IPS DF 6.9 (cell line): ENCODE data around the gene MAFG.
"Not testable (repeated sequence)": the region's sequence is repeated elsewhere in the genome, so short reads cannot be mapped to it uniquely, and the experiment has no call there.

Experiments used
- DNase-seq: peaks from one replicate; pipeline ENCODE4 v3.0.0-alpha.2; 2013; ENCODE audit warnings: low read depth, low spot score
- H3K27ac ChIP-seq: one replicate; pipeline ENCODE4 v1.5.1; 2013; ENCODE audit warnings: low read length, control low read depth
- H3K27me3 ChIP-seq: 2 replicates; pipeline ENCODE4 v1.6.1; 2013; ENCODE audit warnings: mild to moderate bottlenecking, low read length; ENCODE audit not compliant: control insufficient read depth, insufficient read depth
- H3K36me3 ChIP-seq: 2 replicates; pipeline ENCODE4 v1.6.1; 2013; ENCODE audit warnings: low read length; ENCODE audit not compliant: control insufficient read depth, insufficient read depth
- H3K4me1 ChIP-seq: 2 replicates; pipeline ENCODE4 v1.6.1; 2013; ENCODE audit warnings: low read length; ENCODE audit not compliant: control insufficient read depth, insufficient read depth
- H3K4me3 ChIP-seq: 2 replicates; pipeline ENCODE4 v1.5.1; 2013; ENCODE audit warnings: mild to moderate bottlenecking, low read length
- H3K9me3 ChIP-seq: 2 replicates; pipeline ENCODE4 v1.6.1; 2013; ENCODE audit warnings: low read length, inconsistent platforms; ENCODE audit not compliant: control insufficient read depth, insufficient read depth
- WGBS: extraction: QIAGEN DNeasy Blood & Tissue Kit; methylation state at CpG from one replicate; pipeline ENCODE4 v1.1.7; 2013; ENCODE audit warnings: mixed read lengths, missing lambda C conversion rate; ENCODE audit not compliant: insufficient read length, insufficient coverage; 5-methylcytosine and 5-hydroxymethylcytosine counted together

MAFG gene

DNA sequence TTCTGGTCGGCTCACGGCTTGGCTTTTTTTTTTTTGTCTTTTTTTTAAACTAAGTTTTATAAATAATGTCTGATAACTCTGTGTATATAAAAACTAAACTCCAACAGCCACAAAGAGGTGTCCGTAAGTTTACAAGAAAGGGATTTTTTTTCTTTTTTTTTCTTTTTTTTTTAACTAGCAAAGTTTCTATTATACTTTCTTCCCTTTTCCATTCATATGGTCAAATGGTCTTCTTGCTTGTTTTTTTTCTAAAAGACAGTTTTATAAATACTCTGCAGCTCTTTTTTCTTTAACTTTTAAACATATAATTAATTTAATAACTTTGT lies 6.0 kb downstream of the MAFG start:
- no peak overlapping the region for H3K27ac ChIP-seq
- H3K36me3 ChIP-seq, result peaks cover 9% of the 10 kb centered on the region; the same call in 1 of the 2 replicates
- peaks cover 25% of the 10 kb centered on the region for H3K4me1 ChIP-seq
- no peaks in the 10 kb centered on the region for H3K9me3 ChIP-seq
- no peak for DNase-seq
- H3K27me3 ChIP-seq, result no peaks in the 10 kb centered on the region
- no peak overlapping the region for H3K4me3 ChIP-seq
- no CpG with 5 or more reads among the region's 3 CpGs for WGBS

DNA sequence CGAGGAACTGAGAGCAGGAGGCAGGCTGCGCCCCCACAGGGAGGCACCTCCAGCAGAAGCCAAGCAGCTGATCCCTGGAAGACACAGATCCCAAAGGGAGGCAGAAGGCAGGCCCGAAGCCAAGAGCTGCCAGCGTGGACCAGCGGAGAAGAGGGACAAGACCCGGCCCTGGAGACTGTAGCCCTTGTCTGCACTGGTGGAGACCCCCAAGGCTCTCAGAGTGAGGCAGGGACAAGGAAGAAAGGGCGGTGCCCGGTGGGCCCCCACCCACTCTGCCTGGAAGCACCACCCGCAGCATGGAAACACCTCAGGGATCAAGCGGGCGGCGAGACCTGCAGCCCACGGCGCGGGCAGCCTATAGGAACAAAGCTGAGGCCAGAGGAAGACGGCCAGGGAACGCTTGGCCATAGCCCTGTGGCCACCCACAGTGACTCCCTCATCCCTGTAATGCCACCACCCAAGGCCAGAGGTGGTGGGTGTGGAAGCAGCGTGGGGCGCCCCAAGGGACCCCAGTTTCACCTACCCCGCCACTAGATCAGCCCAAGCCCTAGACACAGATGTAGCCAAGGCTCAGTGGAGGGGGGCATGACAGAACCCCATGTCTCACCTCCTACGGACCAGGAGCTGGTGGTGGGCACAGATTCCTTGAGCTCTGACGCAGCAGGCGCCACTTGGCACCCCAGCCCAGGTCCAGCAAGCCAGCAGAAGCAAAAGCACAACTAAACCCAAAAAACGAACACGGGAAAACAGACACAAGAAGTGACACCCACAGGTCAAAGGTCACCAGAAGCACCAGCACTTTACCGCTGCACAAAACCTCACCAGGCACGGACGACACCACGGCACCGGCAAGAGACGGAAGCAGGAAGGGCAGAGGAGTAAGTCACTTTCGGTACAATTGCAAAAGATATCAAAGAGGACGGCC lies 6.7 kb downstream of the MAFG start:
- no CpG with 5 or more reads among the region's 33 CpGs for WGBS
- Histone ChIP-seq H3K36me3 (peaks cover 9% of the 10 kb centered on the region; the same call in 1 of the 2 replicates), H3K4me3 (no peak overlapping the region), H3K4me1 (peaks cover 21% of the 10 kb centered on the region), H3K9me3 (no peaks in the 10 kb centered on the region), H3K27ac (no peak overlapping the region), H3K27me3 (no peaks in the 10 kb centered on the region)
- no peak for DNase-seq

DNA sequence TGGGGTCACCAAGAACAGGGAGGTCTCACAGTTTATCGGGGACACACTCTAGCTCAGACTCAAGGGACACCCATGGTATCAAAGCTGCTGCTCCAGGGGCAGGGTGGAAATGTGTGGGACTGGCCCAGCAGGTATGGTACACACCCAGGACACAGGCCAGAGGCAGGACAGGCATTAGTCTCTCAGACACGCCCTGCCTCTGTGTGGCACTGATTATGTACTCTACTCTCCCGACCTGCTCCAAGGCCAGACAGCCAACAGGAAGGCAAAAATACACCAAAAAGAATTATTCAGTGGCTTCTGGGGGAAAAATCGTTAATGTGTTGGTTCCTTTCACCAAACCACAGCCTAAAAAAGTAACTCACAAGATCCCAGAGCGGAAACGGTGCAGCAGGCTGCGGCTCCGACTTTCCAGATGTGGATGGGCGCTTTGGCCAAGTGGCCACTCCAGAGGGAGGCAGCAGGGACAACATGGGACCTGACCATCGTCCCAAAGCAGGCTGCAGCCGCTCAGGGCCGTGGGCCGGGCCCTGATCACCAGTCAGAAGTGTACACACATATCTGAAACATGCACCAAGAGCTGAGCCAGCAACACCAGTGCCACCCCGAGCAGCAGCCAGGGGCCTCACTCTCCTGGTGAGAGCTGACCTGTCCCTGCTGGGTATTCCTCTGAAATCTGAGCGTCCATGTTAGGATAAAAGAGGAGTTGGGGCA lies 8.5 kb downstream of the MAFG start:
- peaks cover 24% of the 10 kb centered on the region for H3K36me3 ChIP-seq
- H3K9me3 ChIP-seq, result no peaks in the 10 kb centered on the region
- WGBS, result no CpG with 5 or more reads among the region's 15 CpGs
- peaks cover 10% of the 10 kb centered on the region for H3K4me1 ChIP-seq
- no peak for DNase-seq
- no peak overlapping the region for H3K27ac ChIP-seq
- H3K27me3 ChIP-seq, result no peaks in the 10 kb centered on the region
- no peak overlapping the region for H3K4me3 ChIP-seq

DNA sequence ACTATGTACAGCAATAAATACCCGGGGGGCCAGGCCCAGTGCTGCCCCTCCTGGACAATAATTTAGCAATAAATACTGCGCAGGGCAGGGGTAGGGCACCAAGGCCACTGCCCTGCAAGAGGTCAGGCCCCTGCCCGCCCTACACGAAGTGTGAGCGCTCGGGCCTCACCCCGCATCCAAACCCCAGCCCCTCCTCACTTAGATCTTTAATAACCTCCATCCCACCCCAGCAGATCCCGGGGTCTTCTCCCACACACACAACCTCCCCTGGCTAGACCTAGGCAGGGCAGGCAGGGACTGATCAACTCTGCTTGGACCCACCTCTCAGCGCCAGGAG lies 9.2 kb downstream of the MAFG start:
- H3K4me1 ChIP-seq, DNase-seq, H3K27me3 ChIP-seq, H3K27ac ChIP-seq, H3K9me3 ChIP-seq, H3K4me3 ChIP-seq: not testable (repeated sequence)
- H3K36me3 ChIP-seq, result peaks cover 31% of the 10 kb centered on the region
- no CpG with 5 or more reads among the region's 9 CpGs for WGBS

DNA sequence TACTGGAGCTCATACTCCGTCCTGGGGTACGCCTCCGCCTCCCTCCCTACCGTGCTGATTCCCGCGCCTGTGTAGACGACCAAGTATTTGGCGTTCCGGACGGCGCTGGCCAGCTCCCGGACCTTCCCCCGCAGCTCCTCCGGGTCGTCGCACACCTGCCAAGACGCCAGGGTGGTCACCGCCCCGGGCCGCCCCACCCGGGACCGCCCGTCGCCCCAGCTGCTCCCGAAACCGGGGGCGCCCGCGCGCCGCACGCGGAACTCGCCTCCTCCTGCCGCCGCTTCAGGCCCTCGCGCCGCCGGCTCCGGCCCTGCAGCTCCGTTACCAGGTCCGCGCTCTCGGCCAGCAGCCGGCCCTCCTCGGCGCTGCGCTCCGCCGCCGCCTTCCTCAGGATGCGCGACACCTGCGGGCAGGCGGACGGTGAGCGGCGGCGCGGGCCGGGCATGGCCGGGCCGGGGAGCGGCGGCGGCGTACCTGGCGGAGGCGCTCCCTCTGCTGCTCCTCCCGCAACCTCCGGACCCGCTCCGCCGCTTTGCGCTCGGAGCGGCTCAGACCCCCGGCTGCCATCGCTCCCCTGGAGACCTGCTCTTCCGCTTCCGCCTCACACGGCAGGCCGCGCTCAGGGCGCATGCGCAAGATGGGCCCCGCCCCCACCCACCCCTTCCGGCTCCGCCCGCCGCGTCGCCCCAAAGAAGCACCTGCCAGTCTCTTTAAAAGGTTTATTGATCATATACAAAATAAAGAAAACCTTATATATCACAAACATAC lies 9.8 kb downstream of the MAFG start, which contains the start of gene SIRT7:
Gene SIRT7 (minus strand): TSS at position 612 of the 768 bp plus-strand sequence. CDS start 45 bp downstream, at position 567.
- Histone ChIP-seq H3K27ac (no peak within 1 kb of the TSS), H3K36me3 (peaks cover 32% of the 10 kb centered on the region), H3K4me3 (peak within 1 kb of the TSS; percentile 59), H3K4me1 (peaks cover 4% of the 10 kb centered on the region), H3K27me3 (no peaks in the 10 kb centered on the region), H3K9me3 (no peaks in the 10 kb centered on the region)
- WGBS, result no CpG with 5 or more reads among the region's 94 CpGs
- no peak for DNase-seq

DNA sequence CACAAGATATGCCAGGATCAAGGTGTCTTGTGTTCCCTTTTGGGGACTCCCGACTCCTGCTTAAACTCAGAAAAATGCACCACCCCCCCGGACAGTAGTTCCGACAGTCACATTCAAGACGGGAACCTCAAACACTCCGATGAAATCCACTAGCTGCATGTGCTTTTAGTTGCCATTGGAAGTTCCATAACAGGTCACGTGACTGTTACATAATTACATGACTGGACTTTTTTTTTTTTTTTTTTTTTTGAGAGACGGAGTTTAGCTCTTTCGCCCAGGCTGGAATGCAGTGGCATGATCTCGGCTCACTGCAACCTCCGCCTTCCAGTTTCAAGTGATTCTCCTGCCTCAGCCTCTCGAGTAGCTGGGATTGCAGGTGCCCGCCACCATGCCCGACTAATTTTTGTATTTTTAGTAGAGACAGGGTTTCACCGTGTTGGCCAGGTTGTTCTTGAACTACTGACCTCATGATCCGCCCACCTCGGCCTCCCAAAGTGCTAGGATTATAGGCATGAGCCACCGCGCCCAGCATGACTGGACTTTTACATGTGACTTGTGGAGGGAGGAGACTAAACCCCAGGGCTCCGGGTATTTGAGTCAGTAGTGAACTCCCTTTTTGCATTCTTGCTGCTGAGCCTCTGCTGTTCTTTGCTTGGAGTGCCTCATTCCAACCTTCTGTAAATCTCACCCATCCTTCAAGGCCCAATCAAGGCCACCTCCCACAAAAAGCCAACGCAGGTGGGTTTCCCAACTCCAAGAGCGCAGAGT lies 11.1 kb downstream of the MAFG start:
- no peak for DNase-seq
- H3K4me3 ChIP-seq, result no peak overlapping the region
- H3K27me3 ChIP-seq, result no peaks in the 10 kb centered on the region
- peaks cover 34% of the 10 kb centered on the region for H3K36me3 ChIP-seq
- H3K27ac ChIP-seq, result no peak overlapping the region
- peaks cover 3% of the 10 kb centered on the region; the same call in 1 of the 2 replicates for H3K4me1 ChIP-seq
- H3K9me3 ChIP-seq, result no peaks in the 10 kb centered on the region
- no CpG with 5 or more reads among the region's 21 CpGs for WGBS

- Histone ChIP-seq H3K4me3 (no peak overlapping the region), H3K27ac (no peak overlapping the region), H3K36me3 (peaks cover 29% of the 10 kb centered on the region), H3K9me3 (no peaks in the 10 kb centered on the region), H3K27me3 (no peaks in the 10 kb centered on the region), H3K4me1 (peaks cover 4% of the 10 kb centered on the region; the same call in 1 of the 2 replicates)
- no peak for DNase-seq
- WGBS, result no CpG with 5 or more reads among the region's 12 CpGs
These were observed 12.2 kb downstream of the MAFG start for GRCh38 chr17:81915331-81915730.

DNA sequence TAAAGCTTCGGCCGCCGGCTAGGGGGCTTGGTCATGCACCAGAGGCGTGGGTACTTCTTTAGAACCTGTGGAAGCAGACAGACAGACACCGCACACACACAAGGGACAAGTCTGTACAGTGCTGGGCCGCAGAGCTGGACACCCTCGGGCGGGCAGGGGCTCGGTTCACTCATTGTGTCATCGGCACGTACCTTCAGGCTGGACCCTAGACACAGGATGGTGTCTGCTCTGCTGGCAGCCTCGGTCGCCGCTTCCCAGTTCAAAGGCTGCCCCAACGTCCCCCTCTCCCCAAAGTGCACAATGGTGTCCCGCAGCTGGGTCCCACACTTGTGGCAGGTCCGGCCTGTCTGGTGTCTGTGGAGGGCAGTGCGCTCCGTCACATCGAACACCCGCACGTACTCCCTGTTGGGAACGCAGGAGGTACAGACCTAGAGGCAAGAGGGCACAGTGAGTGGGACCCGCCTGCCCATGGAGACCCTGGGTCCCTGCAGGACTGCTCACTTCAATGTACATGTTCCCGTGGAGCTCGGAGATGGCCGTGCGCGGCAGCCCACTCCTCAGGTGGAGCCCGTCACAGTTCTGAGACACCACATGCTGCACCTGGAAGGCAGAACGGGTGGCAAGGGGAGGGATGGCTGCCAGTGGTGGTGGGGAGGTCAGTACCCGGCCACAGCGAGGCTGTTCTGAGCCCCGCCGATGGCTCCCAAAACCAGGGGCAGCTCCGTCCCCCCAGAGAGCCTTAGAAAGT lies 13.3 kb downstream of the MAFG start:
- no peaks in the 10 kb centered on the region for H3K27me3 ChIP-seq
- WGBS, result no CpG with 5 or more reads among the region's 36 CpGs
- no peak for DNase-seq
- H3K4me3 ChIP-seq, result no peak overlapping the region
- peaks cover 30% of the 10 kb centered on the region for H3K36me3 ChIP-seq
- no peaks in the 10 kb centered on the region for H3K9me3 ChIP-seq
- no peak overlapping the region for H3K27ac ChIP-seq
- H3K4me1 ChIP-seq, result peaks cover 7% of the 10 kb centered on the region; the same call in 1 of the 2 replicates

DNA sequence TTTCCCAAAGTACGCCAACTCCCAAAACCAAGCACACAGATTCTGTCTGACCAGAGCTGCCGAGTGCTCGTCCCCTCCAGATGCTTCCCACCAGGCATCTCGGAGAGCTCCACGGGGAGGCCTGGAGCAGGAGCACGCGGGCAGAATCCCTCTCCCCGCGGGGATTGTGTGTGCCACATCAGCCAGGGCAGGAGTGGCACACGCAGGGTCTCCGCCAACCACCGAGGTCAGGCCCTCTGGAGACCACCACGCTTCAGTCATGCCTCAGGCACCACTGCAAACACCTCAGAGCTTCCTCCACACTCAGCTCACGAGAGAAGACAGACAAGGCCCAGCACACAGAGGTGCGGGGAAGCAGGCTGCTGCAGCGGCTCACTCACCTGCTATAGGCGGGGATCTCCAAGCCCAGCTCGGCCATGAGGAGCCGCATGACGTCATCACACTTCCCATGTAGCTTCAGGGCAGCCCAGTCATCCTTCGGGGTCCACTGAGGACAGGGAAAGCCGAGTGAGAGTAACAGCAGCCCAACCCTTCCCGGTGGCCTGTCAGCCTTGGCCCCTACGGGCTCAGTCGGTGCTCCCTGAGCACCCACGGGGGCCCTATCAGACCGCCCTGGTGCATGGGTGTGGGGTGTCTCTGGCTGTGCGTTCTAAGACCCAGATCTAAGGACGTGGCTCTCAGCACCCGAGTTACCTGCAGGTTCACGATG lies 14.0 kb downstream of the MAFG start:
- WGBS, result no CpG with 5 or more reads among the region's 31 CpGs
- Histone ChIP-seq H3K9me3 (no peaks in the 10 kb centered on the region), H3K27me3 (no peaks in the 10 kb centered on the region), H3K4me3 (no peak overlapping the region), H3K4me1 (peaks cover 7% of the 10 kb centered on the region), H3K36me3 (peaks cover 33% of the 10 kb centered on the region), H3K27ac (no peak overlapping the region)
- no peak for DNase-seq
